CD14-positive monocyte (primary cell): ENCODE results near the gene VAMP4. TPM values are rescaled to one million over a fixed set of nuclear protein-coding genes. Genes with fewer than 3 reads are reported as not detected.
A peak's percentile ranks its signal among the peaks of the same experiment; 100 is the strongest.

Experiments used
- DNase-seq, 3 donors: peaks; one replicate each; pipeline ENCODE4 v3.0.0-alpha.2; 2011 to 2022
- H2AFZ ChIP-seq: 2 replicates; pipeline ENCODE4 v1.6.0; 2012; ENCODE audit warnings: mild to moderate bottlenecking, low read depth, low read length, inconsistent platforms; ENCODE audit not compliant: insufficient read depth, poor library complexity, severe bottlenecking
- H3K27ac ChIP-seq, 2 donors: 1 replicate in 1 of 2; 2 replicates in 1 of 2; pipeline ENCODE4 v1.5.1; 2012 to 2013; ENCODE audit warnings: low read length in 2 of 2, control low read depth in 1 of 2, inconsistent platforms in 1 of 2, low read depth in 1 of 2, mild to moderate bottlenecking in 1 of 2
- H3K27me3 ChIP-seq, 2 donors: one replicate each; pipeline versions ENCODE4 v1.6.0 to v1.6.1; 2011 to 2013; ENCODE audit warnings: low read length in 2 of 2; ENCODE audit not compliant: control insufficient read depth in 2 of 2, insufficient read depth in 2 of 2
- H3K36me3 ChIP-seq, 2 donors: replicated peaks in 1 of 2; 1 replicate in 1 of 2; 2 replicates in 1 of 2; pipeline versions ENCODE4 v1.5.1 to v1.6.1; 2012 to 2013; ENCODE audit warnings: low read length in 2 of 2, control low read depth in 1 of 2, inconsistent platforms in 1 of 2, mild to moderate bottlenecking in 1 of 2; ENCODE audit not compliant: insufficient read depth in 2 of 2, control insufficient read depth in 1 of 2
- H3K4me1 ChIP-seq, 2 donors: 1 replicate in 1 of 2; 2 replicates in 1 of 2; pipeline versions ENCODE4 v1.5.1 to v1.6.1; 2012 to 2013; ENCODE audit warnings: low read length in 2 of 2, control low read depth in 1 of 2, inconsistent platforms in 1 of 2, mild to moderate bottlenecking in 1 of 2, moderate library complexity in 1 of 2; ENCODE audit not compliant: insufficient read depth in 2 of 2, control insufficient read depth in 1 of 2
- H3K4me2 ChIP-seq: replicated peaks from 2 replicates; pipeline ENCODE3; 2012; ENCODE audit warnings: low read length, moderate library complexity, mild to moderate bottlenecking; ENCODE audit not compliant: poor library complexity, severe bottlenecking; ENCODE audit errors: extremely low read depth
- H3K4me3 ChIP-seq, 3 experiments: fragments of 200-600 bp in 1 of 3; sonication (generic) in 1 of 3; replicated peaks in 1 of 3; 1 replicate in 2 of 3; 2 replicates in 1 of 3; pipeline ENCODE4 v1.5.1; 2011 to 2013; ENCODE audit warnings: low read length in 3 of 3, mild to moderate bottlenecking in 3 of 3, control low read depth in 2 of 3, low read depth in 2 of 3, inconsistent platforms in 1 of 3, moderate library complexity in 1 of 3
- H3K79me2 ChIP-seq: 2 replicates; pipeline ENCODE4 v1.6.0; 2012; ENCODE audit warnings: mild to moderate bottlenecking, control low read depth, inconsistent platforms, low read length, moderate library complexity; ENCODE audit not compliant: insufficient read depth
- H3K9ac ChIP-seq: 2 replicates; pipeline ENCODE4 v1.6.0; 2017; ENCODE audit warnings: low read length, mild to moderate bottlenecking; ENCODE audit not compliant: insufficient read depth, poor library complexity, severe bottlenecking
- H3K9me3 ChIP-seq, 2 donors: replicated peaks in 1 of 2; 1 replicate in 1 of 2; 2 replicates in 1 of 2; pipeline versions ENCODE4 v1.5.1 to v1.6.1; 2012 to 2013; ENCODE audit warnings: low read length in 2 of 2, control low read depth in 1 of 2; ENCODE audit not compliant: control insufficient read depth in 1 of 2, insufficient read depth in 1 of 2
- H4K20me1 ChIP-seq: 2 replicates; pipeline ENCODE4 v1.6.0; 2012; ENCODE audit warnings: mild to moderate bottlenecking, low read length, control low read depth, moderate library complexity; ENCODE audit not compliant: insufficient read depth
- H3K27ac Mint-ChIP-seq, 7 donors: one replicate each; pipeline ENCODE4 v1.8.0; 2020; ENCODE audit warnings: mild to moderate bottlenecking in 7 of 7, mixed read lengths in 7 of 7, moderate library complexity in 6 of 7, inconsistent platforms in 2 of 7
- H3K27me3 Mint-ChIP-seq, 3 donors: one replicate each; pipeline ENCODE4 v1.8.0; 2021 to 2022; ENCODE audit warnings: low read depth in 3 of 3, mild to moderate bottlenecking in 3 of 3, mixed read lengths in 3 of 3, moderate library complexity in 3 of 3, inconsistent platforms in 1 of 3
- H3K36me3 Mint-ChIP-seq, 2 donors: one replicate each; pipeline ENCODE4 v1.8.0; 2020; ENCODE audit warnings: mixed read lengths in 2 of 2, inconsistent platforms in 1 of 2, mild to moderate bottlenecking in 1 of 2
- H3K4me1 Mint-ChIP-seq: one replicate; pipeline ENCODE4 v1.8.0; 2020; ENCODE audit warnings: mild to moderate bottlenecking, mixed read lengths
- H3K4me3 Mint-ChIP-seq, 2 donors: one replicate each; pipeline ENCODE4 v1.8.0; 2020; ENCODE audit warnings: mild to moderate bottlenecking in 2 of 2, mixed read lengths in 2 of 2, moderate library complexity in 1 of 2
- H3K9me3 Mint-ChIP-seq, 7 donors: one replicate each; pipeline ENCODE4 v1.8.0; 2020 to 2022; ENCODE audit warnings: mixed read lengths in 7 of 7, mild to moderate bottlenecking in 6 of 7, moderate library complexity in 6 of 7, inconsistent platforms in 2 of 7
- CTCF ChIP-seq: fragments of 200-600 bp; IDR thresholded peaks from one replicate; pipeline ENCODE4 v1.8.0; 2022; ENCODE audit warnings: antibody characterized with exemption, mild to moderate bottlenecking
- WGBS: methylation state at CpG from one replicate; pipeline ENCODE4 v1.1.5; 2013; ENCODE audit warnings: missing lambda C conversion rate; ENCODE audit not compliant: insufficient coverage; 5-methylcytosine and 5-hydroxymethylcytosine counted together
- intact Hi-C, 2 donors: fragments of 100-400 bp; cut with micrococcal nuclease; formaldehyde crosslinking; loops; one replicate each; pipeline versions ENCODE4 v1.15.0 to v1.15.1; 2023
- polyA plus RNA-seq, 3 donors: library from polyadenylated mRNA; depleted of rRNA in 1 of 3; unstranded in 2 of 3; stranded (reverse) in 1 of 3; fragments of 300-500 nt in 2 of 3; fragments of >200 nt in 1 of 3; fragmentation: Illumina TruSeq in 2 of 3; gene quantifications; 1 replicate in 2 of 3; 2 replicates in 1 of 3; pipeline ENCODE4 v1.2.3, GENCODE V29; 2012 to 2021

The VAMP4 gene
- polyA plus RNA-seq, 3 donors: 13.3 to 19.5 (median 18.8) TPM

- H3K4me3 ChIP-seq: no peak overlapping the region
- H3K36me3 ChIP-seq: no peaks in the 10 kb centered on the region
- WGBS: no CpG with 5 or more reads among the region's 3 CpGs
- Mint-ChIP-seq H3K4me1 (peaks cover 34% of the 10 kb centered on the region), H3K4me3 (no peak overlapping the region), H3K9me3 (peaks cover 0 to 4% (median 0%) of the 10 kb centered on the region in 7 donors), H3K27ac (no peak overlapping the region), H3K27me3 (peaks cover 0 to 2% (median 1%) of the 10 kb centered on the region in 3 donors), H3K36me3 (no peaks in the 10 kb centered on the region)
- H3K9me3 ChIP-seq: no peaks in the 10 kb centered on the region
- no peaks in the 10 kb centered on the region for H4K20me1 ChIP-seq
- H3K9ac ChIP-seq: no peak overlapping the region
- no peaks in the 10 kb centered on the region for H3K27me3 ChIP-seq
- no peaks in the 10 kb centered on the region for H3K79me2 ChIP-seq
- H3K4me1 ChIP-seq: peaks cover 24 to 43% of the 10 kb centered on the region in 2 donors
- no peak overlapping the region for H3K4me2 ChIP-seq
- intact Hi-C loops: no loop called here
- no peak overlapping the region for H3K27ac ChIP-seq
- H2AFZ ChIP-seq: no peak overlapping the region
- no peak for TF ChIP-seq CTCF
- DNase-seq: peak in 1 of 3 donors; percentile 20
These were observed 6.8 kb upstream of the VAMP4 start for GRCh38 chr1:171748651-171749050.

- Histone ChIP-seq H3K9ac (peak overlapping the region; percentile 22), H4K20me1 (no peaks in the 10 kb centered on the region), H3K27ac (peak overlapping the region; percentile 77 to 96), H3K36me3 (no peaks in the 10 kb centered on the region), H3K4me1 (peaks cover 48 to 56% of the 10 kb centered on the region in 2 donors), H2AFZ (no peak overlapping the region), H3K27me3 (no peaks in the 10 kb centered on the region), H3K4me2 (peak overlapping the region; percentile 42), H3K79me2 (peaks cover 29% of the 10 kb centered on the region), H3K9me3 (no peaks in the 10 kb centered on the region), H3K4me3 (peak overlapping the region in 1 of 3 experiments; percentile 46)
- Mint-ChIP-seq H3K4me1 (peaks cover 47% of the 10 kb centered on the region), H3K4me3 (peak overlapping the region; percentile 57 to 71), H3K9me3 (no peaks in the 10 kb centered on the region), H3K27me3 (peaks cover 0 to 2% (median 0%) of the 10 kb centered on the region in 3 donors), H3K36me3 (no peaks in the 10 kb centered on the region), H3K27ac (peak overlapping the region; percentile 96 to 100 (median 99))
- peak; percentile 79 to 90 (median 84) for DNase-seq
- 19% methylated on average over 3 of the region's 8 CpGs for WGBS
- no peak for TF ChIP-seq CTCF
- intact Hi-C loops: loop anchor here (5.0 kb wide), 2 partner anchors 37 to 258 kb away; partner anchors contain the start of genes METTL13 (in 1 of the 2) and PRRC2C (in 1 of the 2)
These were observed 3.1 kb upstream of the VAMP4 start for GRCh38 chr1:171744986-171745385.
